ENCODE measurements around the gene ARID3C.

The ARID3C gene

GRCh38 chr9:34662526-34663302 lies 33.8 kb upstream of the ARID3C start, which contains the start of gene CCL27:
CCL27 (minus strand) TSS chr9:34662657; CDS start chr9:34662633, 24 bp downstream.
- no peak for DNase-seq (ENCODE audit: extremely low read depth, insufficient read length)
- TF ChIP-seq CTCF (IDR thresholded peaks at IDR 0.05; ENCODE audit: insufficient read depth, low read length, poor library complexity, severe bottlenecking) = no peak
- Histone ChIP-seq H3K36me3 (ENCODE audit: control insufficient read depth, insufficient read depth, low read length) (no peaks in the 10 kb centered on the region), H3K4me3 (replicated peaks; ENCODE audit: low read depth, low read length) (no peak within 1 kb of the TSS), H3K27me3 (replicated peaks; ENCODE audit: control insufficient read depth, insufficient read depth, low read length) (no peaks in the 10 kb centered on the region)

- DNase-seq (ENCODE audit: extremely low read depth, insufficient read length) = no peak
- TF ChIP-seq CTCF (IDR thresholded peaks at IDR 0.05; ENCODE audit: insufficient read depth, low read length, poor library complexity, severe bottlenecking) = no peak
- Histone ChIP-seq H3K4me3 (replicated peaks; ENCODE audit: low read depth, low read length) (no peak overlapping the region), H3K27me3 (replicated peaks; ENCODE audit: control insufficient read depth, insufficient read depth, low read length) (no peaks in the 10 kb centered on the region), H3K36me3 (ENCODE audit: control insufficient read depth, insufficient read depth, low read length) (no peaks in the 10 kb centered on the region)
These were observed 30.9 kb upstream of the ARID3C start for GRCh38 chr9:34659592-34660253.

GRCh38 chr9:34658461-34658860 lies 29.6 kb upstream of the ARID3C start:
- no peaks in the 10 kb centered on the region for H3K27me3 ChIP-seq (replicated peaks; ENCODE audit: control insufficient read depth, insufficient read depth, low read length)
- H3K4me3 ChIP-seq (replicated peaks; ENCODE audit: low read depth, low read length) = no peak overlapping the region
- TF ChIP-seq CTCF (IDR thresholded peaks at IDR 0.05; ENCODE audit: insufficient read depth, low read length, poor library complexity, severe bottlenecking) = no peak
- no peak for DNase-seq (ENCODE audit: extremely low read depth, insufficient read length)
- no peaks in the 10 kb centered on the region for H3K36me3 ChIP-seq (ENCODE audit: control insufficient read depth, insufficient read depth, low read length)

GRCh38 chr9:34656992-34657391 lies 28.1 kb upstream of the ARID3C start:
- no peak for TF ChIP-seq CTCF (IDR thresholded peaks at IDR 0.05; ENCODE audit: insufficient read depth, low read length, poor library complexity, severe bottlenecking)
- no peaks in the 10 kb centered on the region for H3K36me3 ChIP-seq (ENCODE audit: control insufficient read depth, insufficient read depth, low read length)
- H3K4me3 ChIP-seq (replicated peaks; ENCODE audit: low read depth, low read length) = no peak overlapping the region
- no peak for DNase-seq (ENCODE audit: extremely low read depth, insufficient read length)
- H3K27me3 ChIP-seq (replicated peaks; ENCODE audit: control insufficient read depth, insufficient read depth, low read length) = no peaks in the 10 kb centered on the region

GRCh38 chr9:34655394-34655793 lies 26.5 kb upstream of the ARID3C start:
- no peaks in the 10 kb centered on the region for H3K27me3 ChIP-seq (replicated peaks; ENCODE audit: control insufficient read depth, insufficient read depth, low read length)
- peaks cover 3% of the 10 kb centered on the region; the same call in 1 of the 2 replicates for H3K36me3 ChIP-seq (ENCODE audit: control insufficient read depth, insufficient read depth, low read length)
- no peak for TF ChIP-seq CTCF (IDR thresholded peaks at IDR 0.05; ENCODE audit: insufficient read depth, low read length, poor library complexity, severe bottlenecking)
- DNase-seq (ENCODE audit: extremely low read depth, insufficient read length) = no peak
- H3K4me3 ChIP-seq (replicated peaks; ENCODE audit: low read depth, low read length) = no peak overlapping the region
